NCI-H1048 (cell line): Measurements from ENCODE around the gene BMPR1A.

Source experiments
- DNase-seq: peaks from one replicate; lab custom pipeline; 2025; lab: John Stamatoyannopoulos, UW

Gene BMPR1A

DNA sequence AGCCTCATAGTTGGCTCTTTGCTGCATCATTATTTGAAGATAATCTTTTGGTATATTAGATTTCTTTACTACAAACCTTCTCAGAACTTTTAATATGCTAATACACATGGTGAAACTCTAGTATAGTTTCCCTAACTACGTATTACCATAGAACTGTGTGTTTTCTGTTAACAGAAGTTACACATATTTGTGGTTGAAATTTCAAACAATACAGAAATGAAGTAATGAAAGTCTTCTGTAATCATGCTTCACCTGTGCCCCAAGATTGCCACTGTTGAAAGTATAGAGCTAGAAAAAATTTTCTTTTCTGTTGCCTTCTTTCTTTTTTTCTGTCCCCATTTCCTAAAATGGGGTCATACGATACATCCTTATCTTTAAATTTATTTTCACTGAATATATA, 9.1 kb downstream of the BMPR1A start:
- DNase-seq, result no peak

DNA sequence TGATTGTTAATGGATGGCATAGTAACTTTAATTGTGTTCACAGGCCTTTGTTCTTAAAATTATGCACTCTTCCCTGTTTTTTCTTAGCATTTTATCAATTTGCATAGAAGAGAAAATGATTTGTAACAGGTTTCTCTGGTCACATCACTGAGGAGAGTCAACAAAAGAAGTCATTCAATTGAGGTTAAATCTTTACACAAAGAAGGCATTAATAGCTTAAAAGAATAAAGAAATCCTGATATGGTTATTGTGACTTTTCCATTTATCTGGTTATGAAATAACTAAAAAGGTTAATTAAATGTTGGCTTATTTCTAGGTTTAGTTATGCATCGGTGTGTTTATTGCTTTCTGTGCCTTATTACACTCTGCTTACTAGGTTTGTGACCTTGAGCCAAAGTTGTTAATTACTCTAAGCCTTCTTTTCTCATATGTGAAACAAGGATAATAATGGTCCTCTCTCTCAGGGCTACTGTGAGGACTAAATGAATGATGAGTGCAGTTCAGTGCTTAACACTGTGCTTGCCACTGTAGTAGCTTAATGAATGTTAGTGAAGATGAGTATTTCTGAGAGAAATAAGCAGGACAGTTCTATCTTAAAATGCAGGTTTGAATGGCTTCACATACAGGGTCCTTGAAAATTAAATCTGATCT, 12.1 kb downstream of the BMPR1A start:
- no peak for DNase-seq

- no peak for DNase-seq
Measured at GRCh38 chr10:86769991-86770390, 13.6 kb downstream of the BMPR1A start.

DNA sequence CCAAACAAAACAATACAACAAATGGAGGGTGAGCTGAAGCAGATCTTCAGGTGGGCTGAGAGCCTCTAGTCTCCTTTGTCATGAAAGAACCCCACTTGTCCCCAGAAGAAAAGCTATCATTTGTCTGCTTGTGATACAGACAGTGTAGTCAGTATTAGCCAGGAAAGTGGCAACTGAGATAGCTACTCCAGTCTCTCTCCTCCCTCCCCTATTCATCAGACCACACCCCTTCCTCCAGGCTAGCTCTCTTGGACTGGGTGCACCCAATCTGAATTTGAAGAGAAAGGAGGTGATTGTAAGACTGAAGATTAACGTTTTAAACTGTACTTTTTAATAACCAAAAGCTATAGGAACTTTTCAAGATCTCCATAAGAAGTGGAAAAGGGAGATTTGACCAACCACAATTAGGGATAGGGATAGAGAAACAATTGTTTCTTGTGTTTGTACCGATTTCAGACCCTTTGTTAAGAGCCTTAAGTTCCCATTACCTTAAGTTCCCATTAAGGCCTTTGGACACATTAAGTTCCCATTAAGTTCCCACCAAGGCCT, 14.1 kb downstream of the BMPR1A start:
- no peak for DNase-seq

DNA sequence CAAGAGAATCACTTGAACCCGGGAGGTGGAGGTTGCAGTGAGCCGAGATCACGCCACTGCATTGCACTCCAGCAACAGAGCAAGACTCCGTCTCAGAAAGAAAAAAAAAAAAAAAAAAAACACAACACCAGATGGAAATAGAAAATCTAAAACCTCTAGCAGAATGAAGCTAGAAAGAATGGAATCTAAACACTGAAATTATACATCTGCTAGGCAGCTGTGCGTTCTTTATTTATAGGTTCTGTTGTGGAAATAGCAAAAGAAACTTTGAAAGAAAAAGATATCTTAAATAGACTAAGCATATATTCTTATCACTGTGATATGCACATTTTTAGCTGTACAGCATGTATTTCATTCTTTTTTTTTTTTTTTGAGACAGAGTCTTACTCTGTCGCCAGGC, 17.1 kb downstream of the BMPR1A start:
- no peak for DNase-seq

GRCh38 chr10:86775056-86775869, 18.8 kb downstream of the BMPR1A start:
- DNase-seq, result no peak

DNA sequence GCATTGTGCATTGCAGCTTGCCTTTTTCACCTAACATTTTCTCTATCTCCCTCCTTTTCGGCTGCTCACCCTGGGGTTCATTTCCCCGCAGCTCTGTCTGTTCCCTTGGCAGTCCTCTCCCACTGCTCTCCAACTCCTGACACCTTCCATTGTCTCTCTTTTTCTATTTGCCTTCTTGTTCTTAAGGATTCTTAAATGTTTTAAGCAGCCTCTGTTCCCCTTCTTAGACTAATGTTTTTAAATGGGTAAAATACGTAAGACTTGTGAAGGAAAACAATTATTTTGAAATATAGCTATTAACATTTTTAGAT, 19.4 kb downstream of the BMPR1A start:
- no peak for DNase-seq

DNA sequence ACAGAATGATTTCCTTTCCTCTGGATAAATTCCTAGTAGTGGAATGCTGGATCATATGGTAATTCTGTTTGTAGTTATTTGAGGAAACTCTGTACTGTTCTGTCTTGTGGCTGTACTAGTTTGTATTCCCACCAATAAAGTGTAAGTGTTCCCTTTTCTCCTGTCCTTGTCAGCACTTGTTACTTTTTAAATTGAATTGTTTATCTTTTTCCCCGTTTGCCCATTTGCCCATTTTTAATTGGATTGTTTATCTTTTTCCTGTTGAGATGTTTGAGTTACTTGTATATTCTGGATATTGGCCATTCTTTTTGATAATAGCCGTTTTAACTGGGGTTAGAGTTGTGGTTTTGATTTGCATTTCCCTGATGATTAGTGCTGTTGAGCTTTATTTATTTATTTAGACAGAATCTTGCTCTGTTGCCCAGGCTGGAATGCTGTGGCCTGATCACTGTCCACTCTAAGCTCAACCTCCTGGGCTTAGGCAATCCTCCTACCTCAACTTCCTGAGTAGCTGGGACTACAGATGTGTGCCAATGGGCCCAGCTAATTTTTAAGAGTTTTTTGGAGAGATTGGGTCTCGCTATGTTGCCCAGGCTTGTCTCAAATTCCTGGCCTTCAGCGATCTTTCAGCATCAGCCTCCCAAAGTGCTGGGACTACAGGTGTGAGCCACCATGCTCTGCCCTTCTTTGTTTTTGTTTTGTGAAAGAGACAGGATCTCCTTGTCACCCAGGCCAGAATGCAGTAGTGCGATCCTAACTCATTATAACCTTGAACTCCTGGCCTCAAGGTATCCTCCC, 23.0 kb downstream of the BMPR1A start:
- DNase-seq, result no peak

DNA sequence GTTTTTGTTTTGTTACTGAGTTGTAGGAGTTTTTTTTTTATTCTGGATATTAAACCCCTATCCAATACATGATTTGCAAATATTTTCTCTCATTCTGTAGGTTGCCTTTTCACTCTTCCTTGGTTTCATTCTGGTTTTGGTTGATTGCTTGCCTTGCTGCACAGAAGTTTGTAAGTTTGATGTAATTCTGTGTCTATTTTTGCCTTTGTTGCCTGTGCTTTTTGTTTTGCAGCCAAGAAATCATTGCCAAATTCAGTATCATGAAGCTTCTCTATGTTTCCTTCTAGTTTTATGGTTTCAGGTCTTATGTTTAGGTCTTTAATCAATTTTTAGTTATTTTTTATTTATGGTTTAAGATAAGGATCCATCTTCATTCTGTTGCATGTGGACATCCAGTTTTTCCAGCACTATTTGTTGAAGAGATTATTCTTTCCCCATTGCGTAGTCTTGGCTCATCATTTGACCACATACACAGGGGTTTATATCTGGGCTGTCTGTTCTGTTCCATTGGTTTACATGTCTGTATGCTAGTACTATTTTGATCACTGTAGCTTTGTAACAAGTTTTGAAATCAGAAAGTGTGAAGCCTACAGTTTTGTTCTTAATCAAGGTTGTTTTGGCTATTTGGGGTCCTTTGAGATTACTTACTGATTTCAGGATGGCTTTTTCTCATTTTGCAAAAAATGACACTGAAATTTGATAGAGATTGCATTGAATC, 26.4 kb downstream of the BMPR1A start:
- no peak for DNase-seq

DNA sequence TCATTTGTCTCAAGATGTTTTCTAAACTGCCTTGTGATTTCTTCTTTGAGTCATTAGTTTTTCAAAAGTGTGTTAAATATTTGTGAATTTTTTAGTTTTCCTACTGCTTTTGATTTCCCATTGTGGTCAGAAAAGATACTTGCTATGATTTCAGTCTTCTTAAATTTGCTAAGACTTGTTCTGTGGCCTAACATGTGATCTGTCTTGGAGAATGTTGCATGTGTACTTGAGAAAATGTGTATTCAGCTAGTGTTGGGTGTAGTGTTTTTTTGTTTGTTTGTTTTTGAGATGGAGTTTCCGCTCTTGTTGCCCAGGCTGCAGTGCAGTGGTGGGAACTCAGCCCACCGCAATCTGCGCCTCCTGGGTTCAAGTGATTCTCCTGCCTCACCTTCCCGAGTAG, 28.6 kb downstream of the BMPR1A start:
- DNase-seq, result no peak

- DNase-seq, result no peak
Measured at GRCh38 chr10:86785968-86786367, 29.5 kb downstream of the BMPR1A start.

DNA sequence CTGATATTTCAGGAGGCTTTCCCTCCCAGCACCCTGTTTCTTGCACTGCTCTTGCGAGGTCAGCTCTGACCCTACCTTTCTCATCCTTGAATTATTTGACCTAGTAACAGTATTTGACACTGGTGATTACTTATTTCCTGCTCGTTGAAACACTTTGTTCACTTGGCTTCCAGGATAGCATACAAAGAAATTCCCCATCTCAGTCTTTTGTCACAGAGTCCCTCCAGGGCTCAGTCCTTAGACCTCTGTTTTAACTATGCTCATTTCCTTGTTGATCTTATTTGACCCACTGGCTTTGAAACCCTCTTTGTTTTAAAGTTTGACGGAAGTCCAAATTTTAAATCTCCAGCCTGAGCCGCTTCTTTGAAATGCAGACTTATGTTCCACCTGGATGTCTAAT, 29.9 kb downstream of the BMPR1A start:
- no peak for DNase-seq

GRCh38 chr10:86790394-86790793, 34.0 kb downstream of the BMPR1A start:
- DNase-seq, result no peak

DNA sequence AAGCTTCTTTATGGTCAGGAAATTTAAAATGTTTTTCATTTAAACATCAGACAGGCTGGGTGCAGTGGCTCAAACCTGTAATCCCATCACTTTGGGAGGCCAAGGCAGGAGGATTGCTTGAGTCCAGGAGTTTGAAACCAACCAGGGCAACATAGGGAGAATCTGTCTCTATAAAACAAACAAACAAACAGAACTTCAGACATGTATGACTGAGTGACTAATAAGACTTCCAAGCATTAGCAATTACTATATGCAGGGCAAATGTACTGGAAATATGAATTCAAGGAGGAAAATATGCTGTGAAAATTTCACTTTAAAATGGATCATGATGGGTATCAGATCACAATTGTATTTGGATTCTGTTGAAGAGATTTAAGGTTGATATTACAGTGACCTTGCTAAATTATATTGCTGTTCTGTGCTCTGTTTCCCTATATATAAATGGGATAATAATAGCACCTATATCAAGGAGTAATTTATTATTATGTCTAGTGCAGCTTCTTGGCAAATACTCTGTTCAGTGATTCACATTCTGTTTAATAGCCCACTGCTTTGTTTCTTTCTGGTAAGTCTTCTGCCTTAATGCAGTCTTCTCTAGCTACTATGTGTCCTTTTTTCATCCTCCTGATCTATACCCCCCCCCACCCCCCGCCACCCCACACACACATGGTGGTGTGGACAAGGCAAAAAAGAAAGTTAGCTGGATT, 36.2 kb downstream of the BMPR1A start:
- DNase-seq, result no peak

GRCh38 chr10:86793696-86794095, 37.3 kb downstream of the BMPR1A start:
- DNase-seq, result no peak

GRCh38 chr10:86795353-86795752, 38.9 kb downstream of the BMPR1A start:
- no peak for DNase-seq

- DNase-seq, result no peak
Measured at GRCh38 chr10:86798025-86798424, 41.6 kb downstream of the BMPR1A start.

GRCh38 chr10:86798611-86799010, 42.2 kb downstream of the BMPR1A start:
- DNase-seq, result no peak

DNA sequence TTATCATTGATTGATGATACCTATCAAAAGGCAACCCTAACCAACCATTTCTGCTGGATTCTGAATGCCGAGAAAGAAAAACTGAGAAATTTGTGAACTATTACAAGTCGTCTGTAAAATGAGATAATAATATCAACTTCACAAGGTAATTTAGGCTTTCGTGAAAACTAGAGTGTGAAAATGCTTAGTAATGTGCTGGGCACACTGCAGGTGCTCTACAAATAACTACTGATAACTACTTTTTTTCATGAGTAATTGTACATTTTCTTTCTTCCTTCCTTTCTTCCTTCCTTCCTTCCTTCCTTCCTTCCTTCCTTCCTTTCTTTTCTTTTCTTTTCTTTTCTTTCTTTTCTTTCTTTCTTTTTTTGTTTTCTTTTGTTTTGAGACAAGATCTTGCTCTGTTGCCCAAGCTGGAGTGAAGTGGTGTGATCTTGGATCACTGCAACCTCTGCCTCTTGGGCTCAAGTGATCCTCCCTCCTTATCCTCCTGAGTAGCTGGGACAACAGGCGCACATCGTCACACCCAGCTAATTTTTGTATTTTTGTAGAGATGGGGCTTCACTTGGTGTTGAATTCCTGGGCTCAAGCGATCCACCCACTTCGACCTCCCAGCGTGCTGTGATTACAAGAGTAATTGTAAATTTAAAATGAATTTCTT, 42.9 kb downstream of the BMPR1A start:
- DNase-seq, result no peak

DNA sequence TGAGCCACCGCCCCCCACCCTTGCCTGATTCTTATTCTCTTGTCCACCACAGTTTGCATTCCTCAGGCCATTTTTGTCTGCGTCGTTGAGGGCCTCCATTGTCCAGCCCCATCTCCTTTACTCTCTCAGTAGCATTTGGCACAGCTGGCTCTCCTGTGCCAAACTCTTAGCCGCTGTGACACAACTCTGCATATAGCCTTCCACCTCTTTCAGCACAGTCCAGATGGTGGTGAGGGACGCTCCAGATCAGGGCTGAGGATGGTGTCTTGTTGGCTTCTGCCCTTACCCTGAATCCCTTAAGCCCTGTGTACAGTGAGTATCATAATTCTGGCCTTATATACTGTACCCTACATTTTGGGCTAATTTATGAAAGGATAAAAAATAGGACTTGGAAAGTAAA, 45.6 kb downstream of the BMPR1A start:
- no peak for DNase-seq
